Smooth muscle cell (in vitro differentiated cells): ENCODE data around the gene MRPS23. TPM values are rescaled to one million over a fixed set of nuclear protein-coding genes. Genes with fewer than 3 reads are reported as not detected.

Experiments used
- DNase-seq: peaks from one replicate; lab custom pipeline; 2025; ENCODE audit not compliant: unreplicated experiment; lab: John Stamatoyannopoulos, UW
- H2AFZ ChIP-seq: fragments of 200-600 bp; sonication (generic); 2 replicates; pipeline ENCODE4 v1.6.0; 2016; ENCODE audit warnings: antibody characterized with exemption, low read depth, mild to moderate bottlenecking
- H3F3A ChIP-seq: fragments of 200-600 bp; sonication (generic); 2 replicates; pipeline ENCODE4 v1.6.0; 2017; ENCODE audit warnings: antibody characterized with exemption, low read depth
- H3K27ac ChIP-seq: fragments of 200-600 bp; sonication (generic); 2 replicates; pipeline ENCODE4 v1.5.1; 2016; ENCODE audit warnings: low read depth, mild to moderate bottlenecking
- H3K27me3 ChIP-seq: fragments of 200-600 bp; sonication (generic); 2 replicates; pipeline ENCODE4 v1.6.1; 2016; ENCODE audit warnings: low read depth, mild to moderate bottlenecking
- H3K36me3 ChIP-seq: fragments of 200-600 bp; sonication (generic); 2 replicates; pipeline ENCODE4 v1.5.1; 2016; ENCODE audit warnings: low read depth
- H3K4me1 ChIP-seq: fragments of 200-600 bp; sonication (generic); 2 replicates; pipeline ENCODE4 v1.5.1; 2016; ENCODE audit warnings: low read depth
- H3K4me2 ChIP-seq: fragments of 200-600 bp; sonication (generic); 2 replicates; pipeline ENCODE4 v1.6.0; 2016; ENCODE audit warnings: mild to moderate bottlenecking
- H3K4me3 ChIP-seq: fragments of 200-600 bp; sonication (generic); 2 replicates; pipeline ENCODE4 v1.5.1; 2016; ENCODE audit warnings: mild to moderate bottlenecking
- H3K79me2 ChIP-seq: fragments of 200-600 bp; sonication (generic); 2 replicates; pipeline ENCODE4 v1.6.0; 2016; ENCODE audit warnings: low read depth, mild to moderate bottlenecking
- H3K9ac ChIP-seq: fragments of 200-600 bp; sonication (generic); 2 replicates; pipeline ENCODE4 v1.6.0; 2016; ENCODE audit warnings: low read depth
- H3K9me3 ChIP-seq: fragments of 200-600 bp; sonication (generic); replicated peaks from 2 replicates; pipeline ENCODE4 v1.5.1; 2016; ENCODE audit warnings: low read depth
- H4K20me1 ChIP-seq: fragments of 200-600 bp; sonication (generic); 2 replicates; pipeline ENCODE4 v1.6.0; 2016; ENCODE audit warnings: low read depth
- CTCF ChIP-seq: fragments of 200-600 bp; sonication (generic); IDR thresholded peaks from 2 replicates; pipeline ENCODE4 v1.5.1; 2017; ENCODE audit warnings: borderline replicate concordance, mild to moderate bottlenecking, antibody characterized with exemption; ENCODE audit not compliant: insufficient read depth, poor library complexity, severe bottlenecking
- WGBS: methylation state at CpG from one replicate; pipeline ENCODE4 v1.1.7; 2016; ENCODE audit warnings: low lambda C conversion rate; 5-methylcytosine and 5-hydroxymethylcytosine counted together
- polyA plus RNA-seq: library from polyadenylated mRNA; unstranded; fragments of >200 nt; fragmentation: Nextera tagmentation; extraction: Ambion mirVana; gene quantifications from 2 replicates; pipeline ENCODE4 v1.2.1, GENCODE V29; 2016
- total RNA-seq: library from RNA; depleted of rRNA; stranded (reverse); fragments of >200 nt; gene quantifications from 2 replicates; pipeline ENCODE4 v1.2.3, GENCODE V29; 2014

MRPS23 gene
- total and polyA plus RNA-seq, 2 experiments from 2014 or later = 32.3 to 48.4 TPM

GRCh38 chr17:57868007-57868909 lies 18.4 kb upstream of the MRPS23 start:
- DNase-seq = peak; percentile 61
- WGBS = 9% methylated on average over 23 of the region's 23 CpGs
- Histone ChIP-seq H3F3A (peaks cover 24% of the 10 kb centered on the region), H3K4me1 (peaks cover 15% of the 10 kb centered on the region), H3K36me3 (no peaks in the 10 kb centered on the region), H3K27me3 (no peaks in the 10 kb centered on the region), H4K20me1 (peaks cover 9% of the 10 kb centered on the region), H2AFZ (no peak overlapping the region), H3K9me3 (no peaks in the 10 kb centered on the region), H3K4me3 (no peak overlapping the region), H3K4me2 (peak overlapping the region; percentile 70), H3K9ac (peak overlapping the region; percentile 24), H3K79me2 (no peaks in the 10 kb centered on the region), H3K27ac (peak overlapping the region; percentile 79)
- TF ChIP-seq CTCF = peak; percentile 36

GRCh38 chr17:57867126-57867525 lies 17.3 kb upstream of the MRPS23 start:
- Histone ChIP-seq H3K36me3 (no peaks in the 10 kb centered on the region), H2AFZ (no peak overlapping the region), H3K27me3 (no peaks in the 10 kb centered on the region), H4K20me1 (peaks cover 9% of the 10 kb centered on the region), H3K9ac (no peak overlapping the region), H3F3A (peaks cover 29% of the 10 kb centered on the region), H3K9me3 (no peaks in the 10 kb centered on the region), H3K4me1 (peaks cover 26% of the 10 kb centered on the region), H3K4me2 (peak overlapping the region; percentile 70), H3K4me3 (no peak overlapping the region), H3K27ac (peak overlapping the region; percentile 79), H3K79me2 (no peaks in the 10 kb centered on the region)
- no peak for DNase-seq
- TF ChIP-seq CTCF = no peak
- WGBS = 100% methylated on average over 10 of the region's 10 CpGs

- Histone ChIP-seq H2AFZ (no peak overlapping the region), H3K4me1 (peaks cover 30% of the 10 kb centered on the region), H3K36me3 (no peaks in the 10 kb centered on the region), H3K27me3 (no peaks in the 10 kb centered on the region), H3K79me2 (no peaks in the 10 kb centered on the region), H3F3A (peaks cover 30% of the 10 kb centered on the region), H3K4me3 (no peak overlapping the region), H3K9ac (no peak overlapping the region), H3K9me3 (no peaks in the 10 kb centered on the region), H3K27ac (no peak overlapping the region), H4K20me1 (peaks cover 9% of the 10 kb centered on the region), H3K4me2 (no peak overlapping the region)
- TF ChIP-seq CTCF = no peak
- DNase-seq = no peak
- 97% methylated on average over 5 of the region's 5 CpGs for WGBS
Observed at GRCh38 chr17:57866723-57867122, 16.9 kb upstream of the MRPS23 start.

- over 99% methylated on average over 10 of the region's 10 CpGs for WGBS
- DNase-seq = no peak
Observed at GRCh38 chr17:57866319-57866718, 16.5 kb upstream of the MRPS23 start.

More at GRCh38 chr17:57866319-57866718, 16.5 kb upstream of the MRPS23 start:
- Histone ChIP-seq H3F3A (peaks cover 30% of the 10 kb centered on the region), H4K20me1 (peaks cover 9% of the 10 kb centered on the region), H3K27me3 (no peaks in the 10 kb centered on the region), H3K9me3 (no peaks in the 10 kb centered on the region), H3K4me3 (no peak overlapping the region), H3K36me3 (no peaks in the 10 kb centered on the region), H3K9ac (no peak overlapping the region), H2AFZ (no peak overlapping the region), H3K4me2 (no peak overlapping the region), H3K27ac (no peak overlapping the region), H3K79me2 (no peaks in the 10 kb centered on the region), H3K4me1 (peaks cover 35% of the 10 kb centered on the region)
- TF ChIP-seq CTCF = no peak
